Progenitor cell of endocrine pancreas (in vitro differentiated cells): ENCODE measurements around the gene SERINC5. TPM values are rescaled to one million over a fixed set of nuclear protein-coding genes. Genes with fewer than 3 reads are reported as not detected.

Experiments used
- DNase-seq: peaks from one replicate; pipeline ENCODE4 v3.0.0; 2021; ENCODE audit warnings: low spot score; ENCODE audit not compliant: unreplicated experiment
- H3K27ac Mint-ChIP-seq: 2 replicates; pipeline ENCODE4 v1.8.0; 2021; ENCODE audit warnings: mild to moderate bottlenecking, moderate library complexity, mixed read lengths
- H3K27me3 Mint-ChIP-seq: 2 replicates; pipeline ENCODE4 v1.8.0; 2021; ENCODE audit warnings: mixed read lengths
- H3K36me3 Mint-ChIP-seq: 2 replicates; pipeline ENCODE4 v1.8.0; 2022; ENCODE audit warnings: mixed read lengths; ENCODE audit not compliant: insufficient read depth
- H3K4me1 Mint-ChIP-seq: 2 replicates; pipeline ENCODE4 v1.8.0; 2021; ENCODE audit warnings: low read depth, mixed read lengths
- H3K4me3 Mint-ChIP-seq: 2 replicates; pipeline ENCODE4 v1.8.0; 2021; ENCODE audit warnings: low read depth, mild to moderate bottlenecking, moderate library complexity, mixed read lengths
- H3K9me3 Mint-ChIP-seq: 2 replicates; pipeline ENCODE4 v1.8.0; 2021; ENCODE audit warnings: low read depth, mixed read lengths
- total RNA-seq: library from RNA; stranded (reverse); gene quantifications from 2 replicates; pipeline ENCODE4 v1.2.1, GENCODE V29; 2021
- TF ChIP-seq, protein P1 (sequence below): fragments of 200-600 bp; sonication (generic); IDR thresholded peaks from one replicate; pipeline ENCODE4 v1.5.0; 2021; ENCODE audit warnings: antibody characterized with exemption, mild to moderate bottlenecking; ENCODE audit not compliant: unreplicated experiment

The SERINC5 gene
- total RNA-seq, 1 donor from 2014 or later: 198 TPM

DNA sequence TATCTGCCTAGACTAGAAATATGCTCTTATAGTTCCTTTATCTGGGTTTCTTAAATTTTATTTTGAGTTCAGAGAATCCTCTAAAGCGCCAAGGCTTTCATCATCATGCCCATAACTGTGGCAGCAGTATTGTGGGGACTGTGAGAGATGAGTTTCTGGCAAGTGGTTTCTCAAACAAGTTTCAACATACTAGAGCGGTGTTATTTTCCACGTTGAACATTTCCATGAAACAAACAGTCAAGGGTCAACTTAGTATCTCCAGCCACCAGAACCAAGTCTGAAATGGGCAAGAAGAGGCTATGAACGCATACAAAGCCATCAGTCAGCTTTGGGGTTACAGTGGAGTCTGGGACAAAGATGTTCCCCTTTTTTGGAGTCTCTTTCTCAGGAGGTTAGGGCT is 40.3 kb downstream of the SERINC5 start:
- Mint-ChIP-seq H3K4me3 (no peak overlapping the region), H3K27me3 (no peaks in the 10 kb centered on the region), H3K27ac (peak overlapping the region; percentile 73), H3K9me3 (no peaks in the 10 kb centered on the region), H3K4me1 (peaks cover 65% of the 10 kb centered on the region), H3K36me3 (peaks cover 16% of the 10 kb centered on the region)
- no peak for DNase-seq
- TF ChIP-seq, protein P1, sequence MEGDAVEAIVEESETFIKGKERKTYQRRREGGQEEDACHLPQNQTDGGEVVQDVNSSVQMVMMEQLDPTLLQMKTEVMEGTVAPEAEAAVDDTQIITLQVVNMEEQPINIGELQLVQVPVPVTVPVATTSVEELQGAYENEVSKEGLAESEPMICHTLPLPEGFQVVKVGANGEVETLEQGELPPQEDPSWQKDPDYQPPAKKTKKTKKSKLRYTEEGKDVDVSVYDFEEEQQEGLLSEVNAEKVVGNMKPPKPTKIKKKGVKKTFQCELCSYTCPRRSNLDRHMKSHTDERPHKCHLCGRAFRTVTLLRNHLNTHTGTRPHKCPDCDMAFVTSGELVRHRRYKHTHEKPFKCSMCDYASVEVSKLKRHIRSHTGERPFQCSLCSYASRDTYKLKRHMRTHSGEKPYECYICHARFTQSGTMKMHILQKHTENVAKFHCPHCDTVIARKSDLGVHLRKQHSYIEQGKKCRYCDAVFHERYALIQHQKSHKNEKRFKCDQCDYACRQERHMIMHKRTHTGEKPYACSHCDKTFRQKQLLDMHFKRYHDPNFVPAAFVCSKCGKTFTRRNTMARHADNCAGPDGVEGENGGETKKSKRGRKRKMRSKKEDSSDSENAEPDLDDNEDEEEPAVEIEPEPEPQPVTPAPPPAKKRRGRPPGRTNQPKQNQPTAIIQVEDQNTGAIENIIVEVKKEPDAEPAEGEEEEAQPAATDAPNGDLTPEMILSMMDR: no peak

DNA sequence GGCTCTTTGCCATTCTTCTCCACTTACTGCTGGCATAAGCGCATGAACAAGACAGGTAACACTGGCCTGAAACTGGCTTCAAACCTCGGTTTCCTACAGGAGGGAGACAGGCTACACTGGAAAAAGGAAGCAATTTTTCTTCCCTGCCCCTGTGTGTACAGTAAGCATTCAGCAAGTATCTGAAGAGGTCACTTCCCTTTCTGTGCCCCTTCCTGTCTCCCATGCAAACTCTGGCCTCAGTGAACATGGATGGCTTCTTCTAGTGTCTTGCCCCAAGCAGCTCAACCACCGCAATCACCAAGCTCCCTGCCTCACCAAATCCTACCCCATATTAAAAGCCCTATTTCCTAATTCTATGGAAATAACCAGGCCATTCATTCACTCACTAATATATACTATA is 42.4 kb downstream of the SERINC5 start:
- TF ChIP-seq, protein P1: no peak
- no peak for DNase-seq
- H3K27ac Mint-ChIP-seq: no peak overlapping the region
- H3K4me3 Mint-ChIP-seq: no peak overlapping the region
- no peaks in the 10 kb centered on the region for H3K9me3 Mint-ChIP-seq
- H3K27me3 Mint-ChIP-seq: no peaks in the 10 kb centered on the region
- peaks cover 66% of the 10 kb centered on the region for H3K4me1 Mint-ChIP-seq
- peaks cover 18% of the 10 kb centered on the region for H3K36me3 Mint-ChIP-seq

DNA sequence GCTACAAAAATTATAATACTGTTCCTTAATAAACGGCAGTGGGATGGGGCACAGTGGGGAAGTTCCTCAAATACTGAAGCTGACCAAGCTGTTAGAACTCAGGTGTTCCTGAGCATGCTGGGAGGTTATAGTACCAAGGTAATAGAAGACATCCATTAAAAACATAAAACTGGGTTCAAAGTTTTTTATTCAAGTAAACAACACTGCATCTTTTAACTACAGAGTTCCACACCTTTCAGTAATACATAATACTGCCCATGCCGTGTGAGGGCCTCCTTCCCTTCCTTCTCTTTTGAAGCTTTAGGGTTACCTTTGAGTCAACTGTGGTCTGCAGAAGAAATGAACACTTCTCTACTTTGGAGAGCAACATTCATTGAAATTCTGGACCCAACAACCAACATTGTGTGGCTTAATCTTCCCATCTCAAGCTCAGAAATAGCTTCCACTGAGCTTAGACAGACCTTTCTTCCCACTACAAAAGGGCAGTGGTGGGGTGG is 43.6 kb downstream of the SERINC5 start:
- Mint-ChIP-seq H3K27ac (peak overlapping the region; percentile 58), H3K36me3 (peaks cover 16% of the 10 kb centered on the region), H3K9me3 (no peaks in the 10 kb centered on the region), H3K4me3 (no peak overlapping the region), H3K27me3 (no peaks in the 10 kb centered on the region), H3K4me1 (peaks cover 70% of the 10 kb centered on the region)
- TF ChIP-seq, protein P1: no peak
- DNase-seq: no peak

DNA sequence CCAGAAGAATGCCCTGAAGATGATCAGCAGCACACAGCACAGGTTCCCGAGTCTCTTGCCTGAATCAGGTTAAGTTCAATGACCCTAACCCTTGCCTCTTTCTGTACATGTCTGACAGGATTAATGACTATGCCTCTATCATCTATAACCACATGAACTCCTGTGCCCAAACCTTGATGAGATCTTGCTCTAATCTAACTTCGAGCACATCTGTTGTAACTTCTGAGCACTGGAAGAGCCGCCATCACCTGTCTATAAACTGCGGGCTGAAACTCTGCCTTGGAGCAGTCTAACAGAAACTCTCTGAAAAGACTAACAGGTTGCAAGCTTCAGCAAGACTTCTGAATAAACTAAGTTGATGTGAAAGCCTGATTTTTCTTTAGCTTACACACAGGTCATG is 44.5 kb downstream of the SERINC5 start:
- H3K4me3 Mint-ChIP-seq: no peak overlapping the region
- TF ChIP-seq, protein P1: no peak
- peak overlapping the region; percentile 80 for H3K27ac Mint-ChIP-seq
- H3K36me3 Mint-ChIP-seq: peaks cover 15% of the 10 kb centered on the region
- H3K4me1 Mint-ChIP-seq: peaks cover 72% of the 10 kb centered on the region
- no peaks in the 10 kb centered on the region for H3K27me3 Mint-ChIP-seq
- H3K9me3 Mint-ChIP-seq: no peaks in the 10 kb centered on the region
- no peak for DNase-seq

- peaks cover 10% of the 10 kb centered on the region for H3K36me3 Mint-ChIP-seq
- no peak for DNase-seq
- H3K4me1 Mint-ChIP-seq: peaks cover 77% of the 10 kb centered on the region
- peak overlapping the region; percentile 47 for H3K4me3 Mint-ChIP-seq
- no peaks in the 10 kb centered on the region for H3K9me3 Mint-ChIP-seq
- TF ChIP-seq, protein P1: no peak
- no peaks in the 10 kb centered on the region for H3K27me3 Mint-ChIP-seq
- H3K27ac Mint-ChIP-seq: peak overlapping the region; percentile 91
These were observed 45.8 kb downstream of the SERINC5 start for GRCh38 chr5:80210014-80210413.
